Measurements from ENCODE around the gene PTPRZ1.
A peak's percentile ranks its signal among the peaks of the same experiment; 100 is the strongest.

Gene PTPRZ1

DNA sequence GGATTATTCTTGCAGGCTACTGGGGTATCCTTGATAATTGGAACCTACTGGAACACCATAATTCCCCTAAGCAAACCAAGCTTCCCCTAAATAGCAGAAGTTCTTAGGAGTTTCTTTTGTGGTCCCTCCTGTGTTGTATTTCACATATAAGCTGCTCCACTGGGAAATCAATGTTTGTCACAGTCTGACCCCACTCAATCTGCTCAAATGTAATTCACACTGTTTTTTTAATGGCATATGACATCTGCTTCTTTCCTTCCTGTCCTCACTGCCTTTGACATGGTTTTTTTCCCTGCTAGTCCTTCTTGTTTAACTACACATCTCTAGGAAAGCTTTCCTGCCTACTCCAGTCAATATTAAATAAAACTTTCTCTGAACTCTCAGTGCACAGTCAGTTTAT, 1.8 kb upstream of the PTPRZ1 start:
- H3K36me3 ChIP-seq (ENCODE audit: control insufficient read depth in 1 of 2, insufficient read depth in 2 of 2, low read length in 2 of 2): no peaks in the 10 kb centered on the region
- H3K27ac ChIP-seq (ENCODE audit: low read depth, low read length): no peak overlapping the region
- no peak overlapping the region for H3K4me3 ChIP-seq (ENCODE audit: low read depth in 1 of 2, low read length in 2 of 2)
- no peaks in the 10 kb centered on the region for H3K4me1 ChIP-seq (ENCODE audit: control insufficient read depth in 1 of 2, insufficient read depth in 2 of 2, low read length in 2 of 2)
- peaks cover 9 to 44% of the 10 kb centered on the region in 2 donors for H3K27me3 ChIP-seq (ENCODE audit: control insufficient read depth in 1 of 2, insufficient read depth in 2 of 2, low read length in 2 of 2)
- no peak overlapping the region for H3K9ac ChIP-seq (ENCODE audit: low read depth in 1 of 2, low read length in 2 of 2)
- H3K9me3 ChIP-seq (ENCODE audit: control insufficient read depth in 1 of 2, low read length in 2 of 2): no peaks in the 10 kb centered on the region

DNA sequence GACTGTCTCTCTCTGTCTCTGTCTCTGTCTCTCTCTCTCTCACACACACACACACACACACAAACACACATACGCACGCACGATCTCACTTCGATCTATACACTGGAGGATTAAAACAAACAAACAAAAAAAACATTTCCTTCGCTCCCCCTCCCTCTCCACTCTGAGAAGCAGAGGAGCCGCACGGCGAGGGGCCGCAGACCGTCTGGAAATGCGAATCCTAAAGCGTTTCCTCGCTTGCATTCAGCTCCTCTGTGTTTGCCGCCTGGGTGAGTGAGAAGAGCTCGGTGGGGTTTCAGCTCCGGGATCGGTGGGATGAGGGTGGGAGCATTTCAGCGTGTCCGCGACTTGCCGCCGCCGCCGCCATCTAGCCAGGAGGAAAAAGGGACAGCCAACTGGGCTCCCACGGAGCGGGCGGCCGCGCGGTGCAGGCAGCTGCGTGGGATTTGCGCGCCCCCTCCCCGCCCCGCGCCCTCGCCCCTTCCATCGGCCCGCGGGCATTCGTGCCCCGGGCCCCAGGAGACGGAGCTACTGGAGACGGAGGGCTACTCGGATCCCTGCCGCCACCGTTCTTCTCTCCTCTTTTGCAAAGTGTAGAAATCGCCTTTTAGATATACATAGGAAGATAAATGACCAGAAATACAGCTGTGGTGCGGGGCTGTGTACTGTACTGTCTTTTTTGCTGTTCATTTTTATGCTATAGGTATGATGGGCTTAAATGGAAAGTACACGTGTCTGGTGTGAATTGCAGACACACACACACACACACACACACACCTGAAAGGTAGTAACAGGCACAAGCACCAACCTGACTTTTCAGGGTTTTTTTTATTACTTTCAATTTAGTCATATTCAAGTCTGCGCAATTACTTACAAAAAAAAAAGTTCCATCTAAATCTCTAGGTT, 581 bp downstream of the PTPRZ1 start:
- H3K27ac ChIP-seq (ENCODE audit: low read depth, low read length): no peak overlapping the region
- no peaks in the 10 kb centered on the region for H3K4me1 ChIP-seq (ENCODE audit: control insufficient read depth in 1 of 2, insufficient read depth in 2 of 2, low read length in 2 of 2)
- peak overlapping the region; percentile 60 to 67 for H3K4me3 ChIP-seq (ENCODE audit: low read depth in 1 of 2, low read length in 2 of 2)
- H3K27me3 ChIP-seq (ENCODE audit: control insufficient read depth in 1 of 2, insufficient read depth in 2 of 2, low read length in 2 of 2): peaks cover 9 to 44% of the 10 kb centered on the region in 2 donors
- H3K9ac ChIP-seq (ENCODE audit: low read depth in 1 of 2, low read length in 2 of 2): no peak overlapping the region
- no peaks in the 10 kb centered on the region for H3K36me3 ChIP-seq (ENCODE audit: control insufficient read depth in 1 of 2, insufficient read depth in 2 of 2, low read length in 2 of 2)
- H3K9me3 ChIP-seq (ENCODE audit: control insufficient read depth in 1 of 2, low read length in 2 of 2): no peaks in the 10 kb centered on the region

- no peaks in the 10 kb centered on the region for H3K9me3 ChIP-seq (ENCODE audit: control insufficient read depth in 1 of 2, low read length in 2 of 2)
- peaks cover 9 to 44% of the 10 kb centered on the region in 2 donors for H3K27me3 ChIP-seq (ENCODE audit: control insufficient read depth in 1 of 2, insufficient read depth in 2 of 2, low read length in 2 of 2)
- no peak overlapping the region for H3K27ac ChIP-seq (ENCODE audit: low read depth, low read length)
- no peaks in the 10 kb centered on the region for H3K36me3 ChIP-seq (ENCODE audit: control insufficient read depth in 1 of 2, insufficient read depth in 2 of 2, low read length in 2 of 2)
- peak overlapping the region in 1 of 2 donors; percentile 67 for H3K4me3 ChIP-seq (ENCODE audit: low read depth in 1 of 2, low read length in 2 of 2)
- no peak overlapping the region for H3K9ac ChIP-seq (ENCODE audit: low read depth in 1 of 2, low read length in 2 of 2)
- H3K4me1 ChIP-seq (ENCODE audit: control insufficient read depth in 1 of 2, insufficient read depth in 2 of 2, low read length in 2 of 2): no peaks in the 10 kb centered on the region
Measured at GRCh38 chr7:121874298-121874697, 1.3 kb downstream of the PTPRZ1 start.

DNA sequence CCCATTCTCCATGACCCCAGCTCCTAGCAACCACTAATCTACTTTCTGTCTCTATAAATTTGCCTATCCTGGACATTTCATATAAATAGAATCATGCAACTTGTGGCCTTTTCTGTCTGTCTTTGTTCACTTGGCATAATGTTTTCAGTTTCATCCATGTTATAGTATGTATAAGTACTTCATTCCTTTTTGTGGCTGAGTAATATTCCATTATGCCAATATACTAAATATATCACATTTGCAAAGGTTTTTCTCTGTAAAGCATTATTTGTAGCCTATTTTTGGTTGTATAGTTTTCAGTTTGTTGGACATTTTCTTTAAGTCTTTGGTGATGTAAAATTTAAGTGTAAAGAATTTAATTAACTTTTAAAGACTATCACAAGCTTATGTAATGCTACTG, 2.2 kb downstream of the PTPRZ1 start:
- Histone ChIP-seq H3K27ac (ENCODE audit: low read depth, low read length) (no peak overlapping the region), H3K9me3 (ENCODE audit: control insufficient read depth in 1 of 2, low read length in 2 of 2) (no peaks in the 10 kb centered on the region), H3K4me1 (ENCODE audit: control insufficient read depth in 1 of 2, insufficient read depth in 2 of 2, low read length in 2 of 2) (no peaks in the 10 kb centered on the region), H3K9ac (ENCODE audit: low read depth in 1 of 2, low read length in 2 of 2) (no peak overlapping the region), H3K4me3 (ENCODE audit: low read depth in 1 of 2, low read length in 2 of 2) (no peak overlapping the region), H3K36me3 (ENCODE audit: control insufficient read depth in 1 of 2, insufficient read depth in 2 of 2, low read length in 2 of 2) (no peaks in the 10 kb centered on the region), H3K27me3 (ENCODE audit: control insufficient read depth in 1 of 2, insufficient read depth in 2 of 2, low read length in 2 of 2) (peaks cover 9 to 44% of the 10 kb centered on the region in 2 donors)

DNA sequence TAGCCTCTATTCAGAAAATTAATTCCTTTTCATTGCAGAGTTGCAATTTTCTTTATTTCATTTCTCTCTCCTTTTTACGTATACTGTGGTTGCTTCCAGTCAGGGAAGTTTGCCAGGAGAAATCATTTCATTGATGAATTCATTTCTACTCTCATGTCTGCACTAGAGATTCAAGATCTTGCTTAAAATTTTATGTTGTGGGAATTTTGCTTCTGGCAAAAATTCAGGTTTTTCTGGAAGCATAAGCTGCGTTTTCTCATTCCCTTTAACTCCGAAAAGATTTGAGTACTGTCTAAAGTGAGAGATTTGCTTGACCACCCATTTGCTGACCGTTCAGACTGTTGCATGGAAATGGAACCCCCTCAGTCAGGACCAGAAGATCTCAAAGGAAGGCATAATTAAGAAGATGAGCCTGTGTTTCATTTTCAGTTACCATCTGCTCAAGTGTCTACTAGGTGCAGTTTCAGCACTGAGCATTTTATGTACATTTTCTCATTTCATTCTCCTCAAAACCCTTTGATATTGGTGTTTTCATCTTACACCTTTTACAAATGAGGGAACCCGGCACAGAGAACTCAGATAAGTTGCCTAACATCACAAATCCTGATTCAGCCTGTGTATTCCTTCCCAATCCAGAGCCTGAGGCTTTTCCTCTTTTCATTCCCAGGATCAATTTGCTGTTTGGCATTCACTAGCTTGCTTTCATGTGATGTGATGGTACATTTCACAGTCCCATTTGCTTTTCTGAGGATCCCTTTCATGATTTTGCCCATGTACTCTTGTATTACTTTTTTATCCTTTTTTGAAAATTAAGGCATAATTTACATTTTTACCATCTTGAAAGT, 3.9 kb downstream of the PTPRZ1 start:
- Histone ChIP-seq H3K4me3 (ENCODE audit: low read depth in 1 of 2, low read length in 2 of 2) (no peak overlapping the region), H3K27ac (ENCODE audit: low read depth, low read length) (no peak overlapping the region), H3K36me3 (ENCODE audit: control insufficient read depth in 1 of 2, insufficient read depth in 2 of 2, low read length in 2 of 2) (no peaks in the 10 kb centered on the region), H3K9ac (ENCODE audit: low read depth in 1 of 2, low read length in 2 of 2) (no peak overlapping the region), H3K9me3 (ENCODE audit: control insufficient read depth in 1 of 2, low read length in 2 of 2) (no peaks in the 10 kb centered on the region), H3K4me1 (ENCODE audit: control insufficient read depth in 1 of 2, insufficient read depth in 2 of 2, low read length in 2 of 2) (no peaks in the 10 kb centered on the region), H3K27me3 (ENCODE audit: control insufficient read depth in 1 of 2, insufficient read depth in 2 of 2, low read length in 2 of 2) (peaks cover 6 to 30% of the 10 kb centered on the region in 2 donors)

- peaks cover 0 to 12% of the 10 kb centered on the region in 2 donors for H3K27me3 ChIP-seq (ENCODE audit: control insufficient read depth in 1 of 2, insufficient read depth in 2 of 2, low read length in 2 of 2)
- no peak overlapping the region for H3K27ac ChIP-seq (ENCODE audit: low read depth, low read length)
- H3K36me3 ChIP-seq (ENCODE audit: control insufficient read depth in 1 of 2, insufficient read depth in 2 of 2, low read length in 2 of 2): no peaks in the 10 kb centered on the region
- H3K4me1 ChIP-seq (ENCODE audit: control insufficient read depth in 1 of 2, insufficient read depth in 2 of 2, low read length in 2 of 2): no peaks in the 10 kb centered on the region
- H3K4me3 ChIP-seq (ENCODE audit: low read depth in 1 of 2, low read length in 2 of 2): no peak overlapping the region
- H3K9me3 ChIP-seq (ENCODE audit: control insufficient read depth in 1 of 2, low read length in 2 of 2): no peaks in the 10 kb centered on the region
- H3K9ac ChIP-seq (ENCODE audit: low read depth in 1 of 2, low read length in 2 of 2): no peak overlapping the region
Measured at GRCh38 chr7:121878918-121879464, 6.0 kb downstream of the PTPRZ1 start.

GRCh38 chr7:121879544-121879943, 6.6 kb downstream of the PTPRZ1 start:
- peaks cover 0 to 10% of the 10 kb centered on the region in 2 donors for H3K27me3 ChIP-seq (ENCODE audit: control insufficient read depth in 1 of 2, insufficient read depth in 2 of 2, low read length in 2 of 2)
- H3K4me3 ChIP-seq (ENCODE audit: low read depth in 1 of 2, low read length in 2 of 2): no peak overlapping the region
- no peaks in the 10 kb centered on the region for H3K36me3 ChIP-seq (ENCODE audit: control insufficient read depth in 1 of 2, insufficient read depth in 2 of 2, low read length in 2 of 2)
- H3K4me1 ChIP-seq (ENCODE audit: control insufficient read depth in 1 of 2, insufficient read depth in 2 of 2, low read length in 2 of 2): no peaks in the 10 kb centered on the region
- H3K27ac ChIP-seq (ENCODE audit: low read depth, low read length): no peak overlapping the region
- no peak overlapping the region for H3K9ac ChIP-seq (ENCODE audit: low read depth in 1 of 2, low read length in 2 of 2)
- no peaks in the 10 kb centered on the region for H3K9me3 ChIP-seq (ENCODE audit: control insufficient read depth in 1 of 2, low read length in 2 of 2)

- H3K27ac ChIP-seq (ENCODE audit: low read depth, low read length): no peak overlapping the region
- no peaks in the 10 kb centered on the region for H3K36me3 ChIP-seq (ENCODE audit: control insufficient read depth in 1 of 2, insufficient read depth in 2 of 2, low read length in 2 of 2)
- H3K27me3 ChIP-seq (ENCODE audit: control insufficient read depth in 1 of 2, insufficient read depth in 2 of 2, low read length in 2 of 2): no peaks in the 10 kb centered on the region
- no peak overlapping the region for H3K9ac ChIP-seq (ENCODE audit: low read depth in 1 of 2, low read length in 2 of 2)
- H3K4me1 ChIP-seq (ENCODE audit: control insufficient read depth in 1 of 2, insufficient read depth in 2 of 2, low read length in 2 of 2): no peaks in the 10 kb centered on the region
- no peaks in the 10 kb centered on the region for H3K9me3 ChIP-seq (ENCODE audit: control insufficient read depth in 1 of 2, low read length in 2 of 2)
- H3K4me3 ChIP-seq (ENCODE audit: low read depth in 1 of 2, low read length in 2 of 2): no peak overlapping the region
Measured at GRCh38 chr7:121882731-121883130, 9.8 kb downstream of the PTPRZ1 start.

- no peaks in the 10 kb centered on the region for H3K4me1 ChIP-seq (ENCODE audit: control insufficient read depth in 1 of 2, insufficient read depth in 2 of 2, low read length in 2 of 2)
- H3K36me3 ChIP-seq (ENCODE audit: control insufficient read depth in 1 of 2, insufficient read depth in 2 of 2, low read length in 2 of 2): no peaks in the 10 kb centered on the region
- no peak overlapping the region for H3K4me3 ChIP-seq (ENCODE audit: low read depth in 1 of 2, low read length in 2 of 2)
- H3K9me3 ChIP-seq (ENCODE audit: control insufficient read depth in 1 of 2, low read length in 2 of 2): no peaks in the 10 kb centered on the region
- H3K27me3 ChIP-seq (ENCODE audit: control insufficient read depth in 1 of 2, insufficient read depth in 2 of 2, low read length in 2 of 2): no peaks in the 10 kb centered on the region
- no peak overlapping the region for H3K27ac ChIP-seq (ENCODE audit: low read depth, low read length)
- no peak overlapping the region for H3K9ac ChIP-seq (ENCODE audit: low read depth in 1 of 2, low read length in 2 of 2)
Measured at GRCh38 chr7:121885166-121885920, 12.4 kb downstream of the PTPRZ1 start.
